ENCODE results near the gene BCL7A.
"Not testable (repeated sequence)": the region's sequence is repeated elsewhere in the genome, so short reads cannot be mapped to it uniquely, and the experiment has no call there.

The BCL7A gene

GRCh38 chr12:122054842-122055520, 33.3 kb downstream of the BCL7A start:
- DNase-seq (ENCODE audit: low read depth): no peak

GRCh38 chr12:122056406-122056805, 34.7 kb downstream of the BCL7A start:
- not testable (repeated sequence) for DNase-seq (ENCODE audit: low read depth)

- no peak for DNase-seq (ENCODE audit: low read depth)
Measured at GRCh38 chr12:122057007-122057735, 35.5 kb downstream of the BCL7A start.

GRCh38 chr12:122057769-122058168, 36.1 kb downstream of the BCL7A start:
- no peak for DNase-seq (ENCODE audit: low read depth)

- no peak for DNase-seq (ENCODE audit: low read depth)
Measured at GRCh38 chr12:122058549-122059149, 37.0 kb downstream of the BCL7A start.

- DNase-seq (ENCODE audit: low read depth): no peak
Measured at GRCh38 chr12:122059203-122059960, 37.7 kb downstream of the BCL7A start.

GRCh38 chr12:122060081-122060501, 38.4 kb downstream of the BCL7A start:
- DNase-seq (ENCODE audit: low read depth): no peak

- no peak for DNase-seq (ENCODE audit: low read depth)
Measured at GRCh38 chr12:122061253-122061652, 39.6 kb downstream of the BCL7A start.

- no peak for DNase-seq (ENCODE audit: low read depth)
Measured at GRCh38 chr12:122062832-122063693, 41.4 kb downstream of the BCL7A start.

GRCh38 chr12:122063694-122064024, 42.0 kb downstream of the BCL7A start:
- DNase-seq (ENCODE audit: low read depth): no peak

GRCh38 chr12:122064025-122064777, 42.5 kb downstream of the BCL7A start:
- DNase-seq (ENCODE audit: low read depth): no peak

- DNase-seq (ENCODE audit: low read depth): no peak
Measured at GRCh38 chr12:122064780-122065588, 43.3 kb downstream of the BCL7A start.

GRCh38 chr12:122067548-122067947, 45.9 kb downstream of the BCL7A start:
- no peak for DNase-seq (ENCODE audit: low read depth)

GRCh38 chr12:122067966-122068365, 46.3 kb downstream of the BCL7A start:
- DNase-seq (ENCODE audit: low read depth): no peak

- no peak for DNase-seq (ENCODE audit: low read depth)
Measured at GRCh38 chr12:122072031-122072970, 50.6 kb downstream of the BCL7A start.

- no peak for DNase-seq (ENCODE audit: low read depth)
Measured at GRCh38 chr12:122073815-122074214, 52.1 kb downstream of the BCL7A start.

- no peak for DNase-seq (ENCODE audit: low read depth)
Measured at GRCh38 chr12:122076743-122077495, 55.2 kb downstream of the BCL7A start.
